ENCODE results near the gene SEPTIN1. TPM values are rescaled to one million over a fixed set of nuclear protein-coding genes. Genes with fewer than 3 reads are reported as not detected.

The SEPTIN1 gene
- total and polyA plus RNA-seq, 2 of the 13 experiments (the other 11 are each of a cell fraction or from before 2014, with no cell fraction given), result 0.18 to 0.67 TPM

GRCh38 chr16:30355144-30355953 is 27.0 kb downstream of the SEPTIN1 start, which contains the start of gene CD2BP2 (continued):
- TF ChIP-seq ARID4A (CRISPR knock-in tag; IDR thresholded peaks at IDR 0.05; ENCODE audit: borderline replicate concordance), result peak; percentile 96
- TF ChIP-seq, protein P1, sequence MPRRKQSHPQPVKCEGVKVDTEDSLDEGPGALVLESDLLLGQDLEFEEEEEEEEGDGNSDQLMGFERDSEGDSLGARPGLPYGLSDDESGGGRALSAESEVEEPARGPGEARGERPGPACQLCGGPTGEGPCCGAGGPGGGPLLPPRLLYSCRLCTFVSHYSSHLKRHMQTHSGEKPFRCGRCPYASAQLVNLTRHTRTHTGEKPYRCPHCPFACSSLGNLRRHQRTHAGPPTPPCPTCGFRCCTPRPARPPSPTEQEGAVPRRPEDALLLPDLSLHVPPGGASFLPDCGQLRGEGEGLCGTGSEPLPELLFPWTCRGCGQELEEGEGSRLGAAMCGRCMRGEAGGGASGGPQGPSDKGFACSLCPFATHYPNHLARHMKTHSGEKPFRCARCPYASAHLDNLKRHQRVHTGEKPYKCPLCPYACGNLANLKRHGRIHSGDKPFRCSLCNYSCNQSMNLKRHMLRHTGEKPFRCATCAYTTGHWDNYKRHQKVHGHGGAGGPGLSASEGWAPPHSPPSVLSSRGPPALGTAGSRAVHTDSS (CRISPR knock-in tag; conservative IDR thresholded peaks at IDR 0.05), result 0 out of 2 replicates have a peak, but pooled peaks have one; percentile 23
- TF ChIP-seq ZNF292 (CRISPR knock-in tag; IDR thresholded peaks at IDR 0.05; ENCODE audit: borderline replicate concordance, low read depth), result peak; percentile 22; the same call in 1 of the 2 replicates
- TF ChIP-seq BORCS8-MEF2B (CRISPR knock-in tag; IDR thresholded peaks at IDR 0.05), result peak; percentile 52; the same call in 1 of the 2 replicates
